ENCODE results near the gene ATP6V1C2. TPM values are rescaled to one million over a fixed set of nuclear protein-coding genes. Genes with fewer than 3 reads are reported as not detected.

Gene ATP6V1C2
- total and polyA plus RNA-seq, 2 donors (not counting 3 experiments of a cell fraction or from before 2014, with no cell fraction given): 0.03 to 0.13 TPM

- dilution Hi-C loops (cut with MboI; ENCODE audit: extremely low pct_ligation_motif_present, low sequenced_read_pairs): no loop called here
- no peak for DNase-seq (ENCODE audit: low read depth, low spot score)
- Histone ChIP-seq H3K4me2 (ENCODE audit: insufficient read depth, low read length) (no peak overlapping the region), H4K20me1 (replicated peaks; ENCODE audit: control insufficient read depth, extremely low read depth, insufficient read depth, low read length) (no peaks in the 10 kb centered on the region), H3K36me3 (ENCODE audit: control insufficient read depth in 2 of 2, extremely low read depth in 1 of 2, insufficient read depth in 2 of 2, low read length in 2 of 2) (no peaks in the 10 kb centered on the region), H3K27ac (ENCODE audit: insufficient read depth, low read depth, low read length) (no peak overlapping the region), H3K79me2 (ENCODE audit: control insufficient read depth, insufficient read depth, low read length) (no peaks in the 10 kb centered on the region), H3K9me1 (replicated peaks; ENCODE audit: control insufficient read depth, extremely low read depth, insufficient read depth, low read length) (no peaks in the 10 kb centered on the region), H2AFZ (ENCODE audit: low read depth, low read length) (no peak overlapping the region), H3K4me3 (replicated peaks in 1 of 3; ENCODE audit: insufficient read depth in 1 of 3, low read depth in 1 of 3, low read length in 3 of 3) (no peak overlapping the region), H3K9ac (replicated peaks; ENCODE audit: extremely low read depth, insufficient read depth, low read length) (no peak overlapping the region), H3K27me3 (ENCODE audit: control insufficient read depth in 2 of 2, insufficient read depth in 2 of 2, low read length in 2 of 2) (no peaks in the 10 kb centered on the region), H3K9me3 (replicated peaks; ENCODE audit: control insufficient read depth, insufficient read depth, low read length) (no peaks in the 10 kb centered on the region), H3K4me1 (ENCODE audit: control insufficient read depth, extremely low read depth, insufficient read depth, low read length) (no peaks in the 10 kb centered on the region)
- no TSS peak for BruUV-seq (replicated peaks)
- POLR2A ChIA-PET: no interaction called here
- intact Hi-C loops (cut with micrococcal nuclease): no loop called here
- CTCF ChIA-PET: no interaction called here
- TF ChIP-seq CTCF (IDR thresholded peaks at IDR 0.05; ENCODE audit: extremely low read depth in 1 of 2, insufficient read depth in 1 of 2, low read depth in 1 of 2, low read length in 2 of 2): no peak
- TF ChIP-seq POLR2AphosphoS5 (IDR thresholded peaks at IDR 0.05; ENCODE audit: insufficient read depth, low read depth, low read length): no peak
- no peak for TF ChIP-seq JUN (IDR thresholded peaks at IDR 0.05; ENCODE audit: borderline replicate concordance, insufficient read depth, insufficient read length, low read depth)
- no peak for TF ChIP-seq POLR2A (IDR thresholded peaks at IDR 0.05; ENCODE audit: low read depth, low read length)
- TF ChIP-seq MAX (IDR thresholded peaks at IDR 0.05; ENCODE audit: insufficient read depth, insufficient read length): no peak
- no peak for TF ChIP-seq EZH2 (IDR thresholded peaks at IDR 0.05; ENCODE audit: borderline replicate concordance, low read depth, low read length, severe bottlenecking)
- TF ChIP-seq MYC (IDR thresholded peaks at IDR 0.05; ENCODE audit: low read depth, low read length): no peak
- no peak for TF ChIP-seq FOS (IDR thresholded peaks at IDR 0.05; ENCODE audit: borderline replicate concordance, insufficient read depth, low read length)
- TF ChIP-seq GATA2 (IDR thresholded peaks at IDR 0.05; ENCODE audit: insufficient read depth, insufficient read length, low read depth, low read length): no peak
- no peak for FAIRE-seq
These were observed 42.8 kb downstream of the ATP6V1C2 start for GRCh38 chr2:10764096-10764785.

All from endothelial cell of umbilical vein (primary cell).